ENCODE measurements around the gene PCDH9.

DNA sequence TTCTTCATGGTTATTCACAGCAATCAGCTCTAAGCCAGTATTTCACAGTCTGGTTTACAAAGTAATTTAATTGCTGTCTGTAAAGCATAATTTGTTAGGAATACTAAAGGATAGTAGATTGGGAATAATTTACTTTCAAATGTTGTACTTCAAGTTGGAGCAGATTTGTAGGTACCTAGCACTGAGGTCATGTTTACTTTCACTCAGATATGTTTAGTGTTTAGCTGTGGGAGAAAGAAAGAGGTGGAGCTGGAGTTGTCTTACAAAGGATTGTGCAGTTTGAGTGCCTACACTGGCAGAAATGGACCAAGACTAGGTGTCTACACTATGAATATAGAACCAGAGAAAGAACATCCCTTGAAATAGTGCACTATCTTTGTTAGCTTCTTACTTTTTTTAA, 464.6 kb downstream of the PCDH9 start:
- TF ChIP-seq, protein P1, sequence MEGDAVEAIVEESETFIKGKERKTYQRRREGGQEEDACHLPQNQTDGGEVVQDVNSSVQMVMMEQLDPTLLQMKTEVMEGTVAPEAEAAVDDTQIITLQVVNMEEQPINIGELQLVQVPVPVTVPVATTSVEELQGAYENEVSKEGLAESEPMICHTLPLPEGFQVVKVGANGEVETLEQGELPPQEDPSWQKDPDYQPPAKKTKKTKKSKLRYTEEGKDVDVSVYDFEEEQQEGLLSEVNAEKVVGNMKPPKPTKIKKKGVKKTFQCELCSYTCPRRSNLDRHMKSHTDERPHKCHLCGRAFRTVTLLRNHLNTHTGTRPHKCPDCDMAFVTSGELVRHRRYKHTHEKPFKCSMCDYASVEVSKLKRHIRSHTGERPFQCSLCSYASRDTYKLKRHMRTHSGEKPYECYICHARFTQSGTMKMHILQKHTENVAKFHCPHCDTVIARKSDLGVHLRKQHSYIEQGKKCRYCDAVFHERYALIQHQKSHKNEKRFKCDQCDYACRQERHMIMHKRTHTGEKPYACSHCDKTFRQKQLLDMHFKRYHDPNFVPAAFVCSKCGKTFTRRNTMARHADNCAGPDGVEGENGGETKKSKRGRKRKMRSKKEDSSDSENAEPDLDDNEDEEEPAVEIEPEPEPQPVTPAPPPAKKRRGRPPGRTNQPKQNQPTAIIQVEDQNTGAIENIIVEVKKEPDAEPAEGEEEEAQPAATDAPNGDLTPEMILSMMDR (IDR thresholded peaks at IDR 0.05), result no peak
- no peak for TF ChIP-seq POLR2A (IDR thresholded peaks at IDR 0.05)

Measured in heart left ventricle (tissue), 13 donors.